Keratinocyte (primary cell): ENCODE measurements around the gene CACNB4. TPM values are rescaled to one million over a fixed set of nuclear protein-coding genes. Genes with fewer than 3 reads are reported as not detected.

Source experiments
- DNase-seq: peaks from one replicate; pipeline ENCODE4 v3.0.0-alpha.2; 2011; ENCODE audit warnings: low read depth, missing footprints, low spot score
- FAIRE-seq: peaks from 2 replicates; lab custom pipeline; 2011; peaks lifted over from hg19 to GRCh38; lab: Jason Lieb, UNC
- H2AFZ ChIP-seq: 2 replicates; pipeline ENCODE4 v1.6.0; 2012; ENCODE audit warnings: low read length, control low read depth, inconsistent platforms; ENCODE audit not compliant: control insufficient read depth
- H3K27ac ChIP-seq: 2 replicates; pipeline ENCODE4 v1.5.1; 2011; ENCODE audit warnings: low read length; ENCODE audit not compliant: control insufficient read depth, insufficient read depth
- H3K27me3 ChIP-seq: 3 replicates; pipeline ENCODE4 v1.6.0; 2011; ENCODE audit warnings: low read length; ENCODE audit not compliant: control insufficient read depth, insufficient read depth; ENCODE audit errors: extremely low read depth
- H3K36me3 ChIP-seq, 2 experiments: 2 replicates in 1 of 2; 3 replicates in 1 of 2; pipeline ENCODE4 v1.5.1; 2011; ENCODE audit warnings: low read length in 2 of 2, mild to moderate bottlenecking in 1 of 2; ENCODE audit not compliant: control insufficient read depth in 2 of 2, insufficient read depth in 2 of 2; ENCODE audit errors: extremely low read depth in 1 of 2
- H3K4me1 ChIP-seq: 3 replicates; pipeline ENCODE4 v1.5.1; 2011; ENCODE audit warnings: low read length; ENCODE audit not compliant: control insufficient read depth, insufficient read depth; ENCODE audit errors: extremely low read depth
- H3K4me2 ChIP-seq: 3 replicates; pipeline ENCODE4 v1.6.0; 2011; ENCODE audit warnings: low read depth, low read length; ENCODE audit not compliant: control insufficient read depth, insufficient read depth; ENCODE audit errors: extremely low read depth
- H3K4me3 ChIP-seq, 3 experiments: fragments of 200-600 bp in 1 of 3; sonication (generic) in 1 of 3; 2 replicates in 2 of 3; 3 replicates in 1 of 3; pipeline ENCODE4 v1.5.1; 2011 to 2016; ENCODE audit warnings: low read length in 3 of 3, mild to moderate bottlenecking in 3 of 3, control low read depth in 2 of 3, inconsistent platforms in 1 of 3, low read depth in 1 of 3, mixed read lengths in 1 of 3, mixed run types in 1 of 3, moderate library complexity in 1 of 3; ENCODE audit not compliant: control insufficient read depth in 2 of 3, insufficient read depth in 2 of 3; ENCODE audit errors: extremely low read depth in 1 of 3
- H3K79me2 ChIP-seq: 2 replicates; pipeline ENCODE4 v1.6.0; 2012; ENCODE audit warnings: low read length; ENCODE audit not compliant: control insufficient read depth, insufficient read depth
- H3K9ac ChIP-seq: 3 replicates; pipeline ENCODE4 v1.6.0; 2011; ENCODE audit warnings: low read length; ENCODE audit not compliant: control insufficient read depth, insufficient read depth; ENCODE audit errors: extremely low read depth
- H3K9me1 ChIP-seq: 3 replicates; pipeline ENCODE4 v1.6.0; 2011; ENCODE audit warnings: low read length; ENCODE audit not compliant: control insufficient read depth, insufficient read depth; ENCODE audit errors: extremely low read depth
- H3K9me3 ChIP-seq: 2 replicates; pipeline ENCODE4 v1.5.1; 2012; ENCODE audit warnings: low read depth, low read length; ENCODE audit not compliant: control insufficient read depth
- H4K20me1 ChIP-seq: 3 replicates; pipeline ENCODE4 v1.6.0; 2011; ENCODE audit warnings: low read length; ENCODE audit not compliant: control insufficient read depth, insufficient read depth; ENCODE audit errors: extremely low read depth
- CTCF ChIP-seq, 3 experiments: IDR thresholded peaks in 1 of 3; conservative IDR thresholded peaks in 1 of 3; optimal IDR thresholded peaks in 1 of 3; 2 replicates in 2 of 3; 3 replicates in 1 of 3; pipeline versions ENCODE3 to v1.5.1; 2011; ENCODE audit warnings: low read length in 3 of 3, mild to moderate bottlenecking in 3 of 3, moderate library complexity in 2 of 3, control low read depth in 1 of 3, inconsistent platforms in 1 of 3; ENCODE audit not compliant: insufficient read depth in 2 of 3; ENCODE audit errors: extremely low read depth in 1 of 3
- EZH2 ChIP-seq: IDR thresholded peaks from one replicate; pipeline ENCODE4 v1.6.1; 2012; ENCODE audit warnings: inconsistent platforms, mild to moderate bottlenecking, low read length, moderate library complexity
- dilution Hi-C: fragments of 300-500 bp; cut with MboI; formaldehyde crosslinking; loops from one replicate; pipeline ENCODE4 v1.7.0; 2020; ENCODE audit warnings: low sequenced_read_pairs; ENCODE audit not compliant: extremely low pct_ligation_motif_present
- polyA plus RNA-seq, 5 experiments: library from polyadenylated mRNA; depleted of rRNA in 3 of 5; stranded (reverse) in 3 of 5; stranded (forward) in 1 of 5; unstranded in 1 of 5; fragments of >200 nt; gene quantifications; 1 replicate in 1 of 5; 2 replicates in 3 of 5; 3 replicates in 1 of 5; pipeline versions ENCODE4 v1.2.1 to v1.2.3, GENCODE V29; 2011 to 2012; ENCODE audit warnings: missing spikeins in 2 of 5, low read depth in 1 of 5, low replicate concordance in 1 of 5

The CACNB4 gene
- polyA plus RNA-seq, 1 donor (not counting 4 experiments of a cell fraction or from before 2014, with no cell fraction given) = 0.30 TPM

- no peak overlapping the region for H3K4me2 ChIP-seq
- no peaks in the 10 kb centered on the region for H3K79me2 ChIP-seq
- H3K9me1 ChIP-seq = no peaks in the 10 kb centered on the region
- no peaks in the 10 kb centered on the region for H3K4me1 ChIP-seq
- no peaks in the 10 kb centered on the region for H3K36me3 ChIP-seq
- no peak for FAIRE-seq
- no peak overlapping the region for H3K4me3 ChIP-seq
- no peak overlapping the region for H3K9ac ChIP-seq
- DNase-seq = no peak
- H4K20me1 ChIP-seq = no peaks in the 10 kb centered on the region
- no peaks in the 10 kb centered on the region for H3K9me3 ChIP-seq
- H2AFZ ChIP-seq = no peak overlapping the region
- TF ChIP-seq EZH2 = no peak
- no peak for TF ChIP-seq CTCF (optimal IDR thresholded peaks at IDR 0.05 in 1 of 3, IDR thresholded peaks at IDR 0.05 in 1 of 3, conservative IDR thresholded peaks at IDR 0.05 in 1 of 3; ENCODE audit: extremely low read depth in 1 of 3, insufficient read depth in 2 of 3, low read length in 3 of 3)
- no peaks in the 10 kb centered on the region for H3K27me3 ChIP-seq
- dilution Hi-C loops = no loop called here
- H3K27ac ChIP-seq = no peak overlapping the region
These were observed 249.3 kb downstream of the CACNB4 start for GRCh38 chr2:151849413-151850010.

GRCh38 chr2:151845884-151846283, 253.0 kb downstream of the CACNB4 start:
- Histone ChIP-seq H3K36me3 (no peaks in the 10 kb centered on the region), H2AFZ (no peak overlapping the region), H4K20me1 (no peaks in the 10 kb centered on the region), H3K4me1 (no peaks in the 10 kb centered on the region), H3K4me2 (no peak overlapping the region), H3K9ac (no peak overlapping the region), H3K9me3 (no peaks in the 10 kb centered on the region), H3K27ac (no peak overlapping the region), H3K4me3 (no peak overlapping the region), H3K79me2 (no peaks in the 10 kb centered on the region), H3K27me3 (no peaks in the 10 kb centered on the region), H3K9me1 (no peaks in the 10 kb centered on the region)
- TF ChIP-seq CTCF (optimal IDR thresholded peaks at IDR 0.05 in 1 of 3, IDR thresholded peaks at IDR 0.05 in 1 of 3, conservative IDR thresholded peaks at IDR 0.05 in 1 of 3; ENCODE audit: extremely low read depth in 1 of 3, insufficient read depth in 2 of 3, low read length in 3 of 3) (no peak), EZH2 (no peak)
- dilution Hi-C loops = no loop called here
- FAIRE-seq (no peak), DNase-seq (no peak)
